ENCODE results near the gene SORL1.
"Not testable (repeated sequence)": the region's sequence is repeated elsewhere in the genome, so short reads cannot be mapped to it uniquely, and the experiment has no call there.

SORL1 gene

DNA sequence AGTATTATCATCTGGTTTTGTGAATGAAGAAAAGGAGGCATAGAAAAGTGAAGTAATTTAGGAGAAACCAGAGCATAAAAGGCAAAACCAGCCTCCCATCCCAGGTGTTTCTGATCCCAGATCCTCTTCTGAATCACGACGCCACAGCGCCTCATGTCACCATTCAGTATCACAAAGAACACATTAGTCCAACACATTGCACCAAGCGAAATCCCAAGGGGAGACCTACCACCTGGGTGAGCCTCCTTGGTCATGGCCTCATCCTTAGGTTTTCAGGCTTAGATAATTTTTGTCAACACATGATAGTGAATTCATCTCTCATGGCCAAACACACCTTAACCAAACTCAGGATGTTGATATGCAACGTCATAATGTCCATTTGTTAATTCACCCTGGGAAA lies 182.2 kb downstream of the SORL1 start:
- no peak for DNase-seq

DNA sequence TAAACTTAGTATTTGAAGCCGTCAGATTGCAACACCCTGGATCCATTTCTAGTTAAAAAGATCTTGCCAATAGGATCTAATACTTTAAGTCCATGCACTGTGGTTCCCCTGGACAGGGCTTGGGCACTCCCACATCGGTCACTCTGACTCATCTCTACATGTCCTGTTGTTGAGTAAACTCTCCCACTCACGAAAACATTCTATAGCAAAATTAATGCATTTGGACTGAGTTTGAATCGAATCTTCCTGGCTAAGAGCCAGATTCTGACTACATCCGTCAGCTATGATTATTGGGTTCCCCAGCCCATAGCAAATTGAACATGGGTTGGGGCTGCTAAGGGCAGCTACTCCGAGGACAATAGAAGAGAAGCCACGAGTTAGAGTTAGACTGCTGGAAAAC lies 182.8 kb downstream of the SORL1 start:
- peak; percentile 12 for DNase-seq

DNA sequence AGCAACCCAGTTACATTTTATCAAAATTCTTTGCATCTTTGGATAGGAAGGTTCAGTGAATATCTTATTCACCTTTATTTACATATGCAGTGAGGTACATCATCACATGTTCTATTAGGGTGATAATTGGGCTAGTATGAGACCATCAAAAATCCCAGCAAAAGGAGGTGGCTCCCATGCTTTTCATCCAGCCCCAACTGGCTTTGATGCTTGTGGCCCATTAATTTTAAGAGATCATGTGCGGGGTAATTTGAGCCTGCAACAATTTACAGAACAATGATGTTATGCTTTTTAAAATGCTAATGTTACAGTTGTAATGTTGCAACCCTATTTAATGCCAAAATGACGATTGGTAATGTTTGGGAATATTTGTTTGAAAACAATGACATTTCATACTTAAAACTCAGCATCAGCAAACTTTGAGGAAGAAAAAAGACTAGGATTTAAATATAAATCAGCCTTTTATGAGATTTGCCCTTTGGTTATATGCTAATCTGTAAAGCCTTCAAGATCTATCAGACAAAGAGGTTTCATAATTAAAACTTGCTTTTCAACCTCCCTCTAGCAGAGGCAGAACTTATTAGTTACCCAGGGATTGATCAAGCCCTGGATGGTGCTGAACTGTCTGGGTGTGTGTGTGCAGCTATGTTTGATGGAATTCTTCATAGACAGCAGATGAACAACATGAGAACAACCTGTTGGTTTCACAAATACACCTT lies 184.1 kb downstream of the SORL1 start:
- DNase-seq = no peak

DNA sequence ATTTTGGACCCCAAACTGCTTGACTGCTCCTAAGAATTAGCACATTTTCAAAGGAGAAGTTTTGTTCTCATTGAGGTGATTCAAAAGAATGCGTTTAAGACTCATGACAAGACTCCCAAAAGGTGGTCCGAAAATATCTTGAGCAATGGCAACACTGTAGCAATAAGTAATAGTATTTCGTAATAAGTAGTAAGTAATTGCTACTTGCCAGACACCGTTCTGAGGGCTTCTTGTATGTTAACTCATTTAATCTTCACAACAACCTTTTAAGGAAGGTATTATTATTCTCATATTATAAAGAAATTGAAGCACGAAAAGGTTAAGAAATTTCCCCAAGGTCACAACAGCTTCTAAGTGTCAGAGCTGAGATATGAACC lies 184.7 kb downstream of the SORL1 start:
- DNase-seq = peak; percentile 5

DNA sequence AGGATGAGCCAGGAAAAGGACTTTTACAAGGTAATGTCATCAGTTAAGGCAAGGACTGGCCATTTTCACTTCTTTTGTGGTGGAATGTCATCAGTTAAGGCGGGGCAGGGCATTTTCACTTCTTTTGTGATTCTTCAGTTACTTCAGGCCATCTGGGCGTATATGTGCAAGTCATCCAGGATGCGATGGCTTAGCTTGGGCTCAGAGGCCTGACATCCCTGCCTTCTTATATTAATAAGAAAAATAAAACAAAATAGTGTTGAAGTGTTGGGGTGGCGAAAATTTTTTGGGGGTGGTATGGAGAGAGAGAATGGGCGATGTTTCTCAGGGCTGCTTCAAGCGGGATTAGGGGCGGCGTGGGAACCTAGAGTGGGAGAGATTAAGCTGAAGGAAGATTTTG lies 185.5 kb downstream of the SORL1 start:
- not testable (repeated sequence) for DNase-seq

DNA sequence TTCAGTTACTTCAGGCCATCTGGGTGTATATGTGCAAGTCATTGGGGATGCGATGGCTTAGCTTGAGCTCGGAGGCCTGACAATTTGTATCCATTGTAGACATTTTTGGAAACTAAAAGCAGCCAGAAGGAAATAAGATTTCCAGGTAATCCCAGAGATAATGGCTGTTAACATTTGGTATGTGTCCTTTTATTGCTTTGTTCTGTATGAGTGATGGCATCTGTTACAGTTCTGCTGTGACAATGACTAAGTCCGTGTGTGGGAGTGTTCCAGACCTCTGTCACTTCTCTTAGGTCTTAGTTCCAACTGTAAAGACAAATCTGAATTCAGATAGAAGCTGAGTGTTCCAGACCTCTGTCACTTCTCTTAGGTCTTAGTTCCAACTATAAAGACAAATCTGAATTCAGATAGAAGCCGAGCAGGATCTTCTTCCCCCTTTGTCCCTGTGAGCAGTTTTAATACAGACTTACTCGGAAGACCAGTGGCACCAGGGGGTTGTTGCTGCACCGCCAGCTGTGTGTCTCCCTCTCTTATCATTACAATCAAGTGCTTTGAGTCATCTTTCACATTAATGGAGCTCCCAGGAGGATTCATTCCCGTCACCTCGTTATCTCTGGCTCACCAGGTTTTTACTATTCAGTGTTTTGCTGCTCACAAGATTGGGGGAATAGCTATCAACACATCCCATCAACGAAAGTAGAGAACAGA lies 191.5 kb downstream of the SORL1 start:
- DNase-seq = peak; percentile 10

DNA sequence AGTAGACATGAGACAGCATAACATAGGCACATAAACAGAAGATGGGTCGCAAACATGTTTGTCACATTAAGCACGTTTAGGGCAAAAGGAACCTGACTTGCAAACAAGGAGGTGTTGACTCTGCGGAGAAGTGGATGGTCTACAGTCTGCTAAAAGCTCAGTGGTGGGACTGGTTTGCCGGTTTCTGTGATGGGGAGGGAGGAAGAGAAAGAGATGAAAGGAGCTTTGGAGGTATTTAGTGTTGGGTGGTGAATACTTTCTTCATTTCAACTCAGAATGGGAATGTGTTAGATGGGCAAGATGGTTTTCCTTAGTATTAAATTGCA lies 192.0 kb downstream of the SORL1 start:
- no peak for DNase-seq

DNA sequence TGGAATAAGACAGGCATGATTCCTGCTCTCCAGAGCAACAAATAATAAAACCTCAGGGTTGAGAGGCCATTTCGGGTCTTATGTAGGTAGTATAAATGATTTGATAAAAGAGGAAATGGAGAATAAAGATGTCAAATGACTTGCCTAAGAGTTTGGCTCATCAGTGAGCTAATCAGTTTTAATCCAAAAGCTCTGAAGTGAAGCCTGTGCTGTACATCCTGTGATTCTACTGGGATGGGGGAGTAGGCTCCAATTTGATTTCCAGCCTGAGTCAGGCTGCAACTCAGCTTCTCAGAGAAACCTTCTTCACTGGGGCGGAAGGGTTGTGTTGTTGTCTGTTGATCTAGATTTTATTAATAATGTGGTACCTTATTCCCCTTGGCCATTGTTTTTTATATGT lies 192.9 kb downstream of the SORL1 start:
- DNase-seq = no peak

DNA sequence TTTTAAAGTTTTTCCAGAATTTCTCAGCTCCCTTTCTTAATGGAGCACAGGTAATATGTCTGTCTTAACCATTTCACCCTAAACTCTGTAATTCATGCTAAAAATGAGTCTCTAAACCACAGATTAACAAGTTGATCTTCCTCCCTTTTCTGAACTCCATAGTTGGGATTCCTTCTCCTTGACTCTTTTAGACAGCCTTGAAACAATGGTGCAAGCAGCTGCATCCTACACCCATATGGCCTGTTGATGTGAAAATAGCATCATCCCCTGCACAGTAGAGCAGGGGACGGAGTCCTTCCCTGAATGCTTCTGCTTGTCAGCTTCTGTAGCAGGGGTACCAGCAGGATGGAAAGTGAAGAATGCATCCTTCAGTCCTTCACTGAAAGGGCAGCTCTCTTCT lies 193.5 kb downstream of the SORL1 start:
- no peak for DNase-seq

DNA sequence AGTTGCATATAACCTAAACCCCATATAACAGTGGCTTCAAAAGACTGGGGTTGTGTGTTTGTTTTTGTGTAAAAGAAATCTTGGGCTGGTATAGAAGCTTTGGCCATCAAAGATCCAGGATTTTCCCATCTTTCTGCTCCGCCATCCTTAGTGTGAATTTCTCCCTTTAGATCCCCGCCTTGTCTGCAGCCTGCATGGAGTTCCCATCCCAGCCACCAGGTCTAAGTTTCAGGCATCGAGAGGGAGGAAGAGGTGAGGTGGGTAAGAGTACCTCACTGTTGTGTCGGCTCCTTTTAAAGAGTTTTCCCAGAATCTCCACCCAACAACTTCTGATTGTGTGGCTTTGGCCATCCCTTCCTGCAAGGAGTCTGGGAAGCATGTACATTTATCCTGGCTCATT lies 196.2 kb downstream of the SORL1 start:
- no peak for DNase-seq

DNA sequence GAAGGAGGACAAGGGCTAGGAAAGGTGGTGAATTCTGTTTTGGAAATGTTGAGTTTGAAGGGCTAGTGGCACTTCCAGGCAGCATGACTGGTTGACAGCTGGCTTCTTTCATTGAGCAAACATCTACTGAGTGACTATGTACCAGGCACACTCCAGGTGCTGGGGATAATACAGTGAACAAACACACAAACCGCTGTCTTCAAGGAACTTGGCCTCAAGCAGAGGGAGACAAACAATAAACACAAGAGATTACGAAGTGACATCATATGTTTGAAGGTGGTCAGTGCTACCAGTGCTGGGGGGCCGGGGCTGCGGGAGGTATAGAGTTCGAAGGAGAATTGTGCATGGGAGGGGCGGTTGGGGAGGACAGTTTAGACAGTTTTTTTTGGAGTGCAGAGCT lies 197.7 kb downstream of the SORL1 start:
- no peak for DNase-seq

DNA sequence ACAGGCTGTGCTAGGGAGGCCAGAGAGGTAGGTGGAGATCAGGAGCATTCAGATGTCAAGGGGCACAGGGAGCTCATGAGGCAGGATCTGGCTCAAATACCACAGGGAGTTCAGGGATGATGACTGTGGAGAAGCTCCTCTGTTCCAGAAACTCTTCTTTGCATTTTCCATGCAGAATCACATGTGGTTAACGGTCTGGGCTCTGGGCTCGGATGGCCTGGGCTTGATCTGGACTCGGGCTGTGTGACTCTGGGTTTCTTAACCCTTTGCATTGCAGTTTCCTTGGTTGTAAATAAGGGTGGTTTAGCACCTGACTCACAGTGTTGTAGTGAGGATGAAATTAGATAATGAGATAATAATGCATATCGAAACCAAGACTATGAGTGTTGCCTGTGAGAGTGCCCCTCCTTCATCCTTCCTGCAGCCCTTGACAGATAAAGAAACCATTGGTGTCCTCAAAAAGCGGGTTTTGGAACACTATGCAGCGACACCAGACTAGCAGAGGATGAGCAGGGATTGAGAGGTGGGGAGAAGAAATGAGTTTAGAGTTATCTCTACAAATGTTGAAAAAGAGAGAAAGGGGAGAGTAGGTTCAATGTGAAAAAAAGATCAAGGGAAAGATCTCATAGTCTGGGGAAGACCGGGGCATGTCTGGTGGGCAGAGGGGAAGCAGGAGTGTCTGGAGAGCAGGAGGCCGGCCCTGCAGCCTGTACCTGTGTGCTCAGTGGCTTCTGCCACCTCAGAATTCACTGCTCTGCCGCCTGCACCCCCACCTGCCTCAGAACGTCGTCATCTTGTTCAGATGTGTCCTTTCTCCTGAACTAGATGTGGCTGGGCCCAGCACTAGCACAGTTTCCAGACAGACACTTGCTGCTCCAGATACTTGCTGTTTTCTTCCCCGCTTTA lies 198.5 kb downstream of the SORL1 start:
- DNase-seq = no peak

DNA sequence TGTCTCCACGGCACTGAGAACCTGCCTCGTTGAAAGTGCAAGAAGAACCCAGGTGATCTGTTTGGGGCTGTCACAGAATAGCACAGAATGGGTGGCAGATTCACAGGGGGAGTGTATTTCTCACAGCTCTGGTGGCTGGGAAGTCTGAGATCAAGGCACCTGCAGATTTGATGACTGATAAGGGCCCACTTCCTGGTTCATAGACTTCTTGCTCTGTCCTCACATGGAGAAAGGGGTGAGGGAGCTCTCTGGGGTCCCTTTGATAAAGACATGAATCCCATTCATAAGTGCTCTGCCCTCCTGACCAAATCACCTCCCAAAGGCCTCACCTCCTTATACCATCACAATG lies 199.1 kb downstream of the SORL1 start:
- no peak for DNase-seq

DNA sequence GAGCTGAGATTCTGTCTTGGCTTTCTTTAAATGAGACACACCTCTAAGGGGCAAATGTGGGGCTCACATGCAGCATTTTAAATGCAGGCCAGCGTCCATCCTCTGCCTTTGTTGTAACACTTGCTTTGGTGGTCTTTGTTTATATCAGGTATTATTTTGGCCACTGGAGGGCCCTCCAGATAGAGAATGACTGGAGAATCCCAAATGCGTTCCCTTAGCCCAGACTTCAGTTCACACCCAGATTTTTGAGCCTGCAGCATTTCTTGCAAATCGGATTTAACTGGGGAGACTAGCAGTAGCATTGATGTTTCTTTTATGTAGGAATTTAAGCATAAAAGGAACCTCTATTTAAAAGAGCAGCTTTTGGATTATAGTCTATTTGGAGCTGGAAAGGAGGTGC lies 200.9 kb downstream of the SORL1 start:
- no peak for DNase-seq

DNA sequence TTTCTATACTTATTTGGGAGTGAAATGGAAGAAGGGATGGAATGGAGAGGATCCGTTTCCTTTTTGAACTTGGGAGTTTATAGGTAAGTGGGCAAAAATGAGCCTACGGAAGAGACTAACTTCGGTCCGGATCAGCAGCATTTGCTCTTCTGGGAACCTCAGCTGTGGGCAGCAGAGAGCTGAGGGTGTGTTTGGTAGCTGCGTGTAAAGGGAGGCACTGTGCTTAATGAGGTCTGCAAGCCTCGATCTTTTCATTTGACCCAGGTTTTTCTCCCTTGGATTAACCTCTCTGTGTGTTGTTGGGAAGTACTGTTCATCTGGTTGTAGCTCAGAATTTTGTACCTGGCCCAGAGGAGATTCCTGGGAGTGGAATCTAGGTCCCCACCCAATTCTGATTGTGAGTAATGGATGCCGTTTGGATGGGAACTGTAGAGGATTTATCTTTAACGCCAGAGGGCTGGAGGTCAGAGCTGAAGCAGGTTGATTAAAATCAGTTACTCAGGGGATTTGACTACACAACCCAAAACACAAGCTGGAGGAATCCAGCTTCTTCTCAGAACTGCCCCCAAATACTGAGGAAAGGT lies 202.2 kb downstream of the SORL1 start:
- DNase-seq = no peak

DNA sequence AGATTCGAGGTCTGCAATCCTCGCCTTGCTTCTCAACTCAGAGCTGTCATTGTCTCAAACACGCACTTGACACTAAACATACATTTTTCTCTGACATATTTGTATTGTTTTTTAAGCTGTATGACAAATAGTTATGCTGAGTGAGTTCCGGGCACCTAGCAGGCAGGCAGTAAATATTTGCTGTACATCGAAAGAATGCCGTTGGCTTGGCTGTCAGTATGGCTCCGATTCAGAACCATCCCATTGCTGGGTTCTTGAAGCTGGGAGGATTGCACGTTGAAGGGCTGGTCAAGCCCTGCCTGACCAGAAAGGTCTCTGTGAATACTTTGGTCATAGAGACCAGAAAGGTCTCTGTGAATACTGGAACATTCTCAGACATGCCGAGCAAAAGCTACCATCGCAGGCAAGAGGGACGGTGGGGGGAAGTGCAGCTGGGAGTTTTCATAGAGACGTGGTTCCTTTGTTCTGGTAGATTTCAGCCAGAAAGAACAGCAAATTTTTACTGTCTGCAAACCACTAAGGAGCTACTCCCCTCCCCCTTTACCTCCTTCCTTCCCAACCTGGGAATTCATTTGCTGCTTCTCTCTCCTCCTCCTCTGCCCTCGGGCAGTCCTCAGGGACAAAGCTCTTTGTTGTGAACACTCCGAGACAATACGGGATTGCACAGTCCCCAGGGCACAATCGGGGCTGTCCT lies 202.9 kb downstream of the SORL1 start:
- no peak for DNase-seq

DNA sequence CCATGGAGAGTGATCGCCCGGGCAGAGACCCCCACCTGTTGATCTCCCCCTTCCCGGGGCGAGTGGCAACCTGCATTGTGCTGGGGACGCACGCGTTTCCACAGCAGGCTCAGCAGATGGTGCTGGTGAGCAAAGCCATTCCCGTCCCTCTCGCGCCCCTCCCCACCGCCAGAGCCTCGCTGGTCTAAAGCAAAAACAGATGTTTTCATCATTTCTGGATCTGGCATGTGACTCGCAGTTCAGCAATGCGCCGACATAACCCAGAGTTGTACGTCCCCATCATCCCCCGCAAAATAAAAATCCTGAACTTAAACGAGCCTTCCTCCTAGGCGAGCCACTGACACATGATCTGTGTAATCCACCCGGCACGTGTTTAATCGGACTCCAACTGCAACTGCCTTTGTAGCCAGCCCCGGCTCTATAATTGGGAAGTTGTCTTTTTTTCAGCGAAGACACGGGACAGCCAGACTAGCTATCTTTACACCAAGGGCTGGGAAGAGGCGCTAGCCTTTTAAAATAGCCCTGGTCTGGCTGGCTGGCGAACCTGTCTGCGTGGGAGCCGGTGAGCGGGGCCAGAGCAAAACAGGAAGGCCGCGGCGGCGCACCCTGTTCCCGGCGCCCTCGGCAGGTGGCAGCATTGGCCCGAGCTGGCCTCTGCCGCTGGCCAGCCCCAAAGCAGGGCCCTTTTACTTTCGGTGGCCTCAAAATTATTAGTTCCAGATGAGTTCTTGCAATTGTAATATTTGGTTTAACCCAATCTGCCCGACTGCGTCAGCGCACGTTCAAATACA lies 203.6 kb downstream of the SORL1 start:
- DNase-seq = peak; percentile 50

DNA sequence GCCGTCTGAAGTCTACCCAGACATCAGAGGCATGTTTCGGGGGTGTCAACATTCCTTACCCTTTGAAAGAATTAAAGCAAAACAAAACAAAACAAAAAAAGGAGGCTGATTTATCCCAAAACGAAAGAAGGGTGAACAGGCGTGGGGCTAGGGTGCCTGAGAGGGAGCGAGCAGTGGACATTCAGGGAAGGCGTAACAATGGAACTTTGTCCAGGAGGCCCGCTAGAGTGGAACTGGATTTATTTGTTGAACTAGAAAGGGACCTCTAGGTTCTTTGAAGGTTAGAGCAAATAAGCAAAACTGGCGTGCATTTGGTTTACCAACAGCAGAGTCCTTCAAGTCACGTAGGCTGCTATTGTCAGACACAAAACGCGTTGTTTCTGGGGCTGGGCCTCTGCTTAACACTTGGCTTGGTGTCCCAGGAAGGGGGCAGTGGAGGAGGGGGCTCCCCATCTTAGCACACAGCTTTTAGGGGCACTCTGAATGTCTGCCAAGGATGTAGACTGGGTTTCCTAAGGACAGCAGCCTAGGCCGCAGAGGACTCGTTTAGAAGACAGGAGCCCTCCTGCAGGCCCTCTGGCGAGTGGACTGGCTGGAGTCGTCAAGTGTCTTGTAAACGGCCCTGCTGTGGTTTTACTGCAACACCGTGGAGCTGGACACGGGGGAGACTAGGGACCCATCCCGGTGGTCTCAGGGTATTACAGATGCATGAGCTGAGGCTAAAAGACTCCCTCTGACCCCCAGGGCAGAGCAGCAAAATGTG lies 204.4 kb downstream of the SORL1 start:
- no peak for DNase-seq

DNA sequence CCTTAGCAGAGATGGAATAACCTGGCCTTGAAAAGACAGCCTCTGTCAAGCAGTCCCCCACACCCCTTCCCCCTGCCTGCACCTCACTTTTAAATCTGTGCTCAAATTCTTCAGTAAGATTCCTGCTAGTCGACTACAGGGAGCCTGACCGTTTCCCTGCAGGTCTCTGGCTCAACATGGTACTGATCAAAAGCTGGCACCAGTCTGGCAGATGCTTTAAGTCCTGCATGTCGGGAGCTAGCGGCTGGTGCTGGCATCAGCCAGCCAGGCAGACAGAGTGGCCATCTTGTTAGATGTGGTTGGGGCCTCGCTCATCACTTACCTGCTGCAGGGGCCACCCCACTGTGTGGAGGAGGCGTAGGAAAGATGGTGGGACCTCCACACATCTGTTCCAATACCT lies 205.0 kb downstream of the SORL1 start:
- DNase-seq = no peak

DNA sequence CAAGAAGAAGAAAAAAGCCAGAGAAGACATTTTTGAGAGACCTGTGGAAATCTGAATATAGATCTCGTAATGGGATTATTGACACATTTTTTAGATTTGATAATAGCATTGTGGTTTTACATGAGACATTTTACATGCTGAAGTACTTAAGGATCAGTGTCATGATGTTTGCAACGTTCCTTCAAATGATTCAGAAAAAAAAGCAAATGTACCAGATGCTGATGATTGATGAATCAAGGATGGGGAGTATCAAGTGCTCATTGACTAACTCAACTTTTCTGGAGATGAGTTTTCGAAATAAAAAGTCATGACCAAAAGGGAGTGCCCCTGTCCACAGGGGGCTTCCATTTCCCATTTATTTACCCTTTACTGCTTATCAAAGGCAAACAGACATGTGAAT lies 207.7 kb downstream of the SORL1 start:
- no peak for DNase-seq

DNA sequence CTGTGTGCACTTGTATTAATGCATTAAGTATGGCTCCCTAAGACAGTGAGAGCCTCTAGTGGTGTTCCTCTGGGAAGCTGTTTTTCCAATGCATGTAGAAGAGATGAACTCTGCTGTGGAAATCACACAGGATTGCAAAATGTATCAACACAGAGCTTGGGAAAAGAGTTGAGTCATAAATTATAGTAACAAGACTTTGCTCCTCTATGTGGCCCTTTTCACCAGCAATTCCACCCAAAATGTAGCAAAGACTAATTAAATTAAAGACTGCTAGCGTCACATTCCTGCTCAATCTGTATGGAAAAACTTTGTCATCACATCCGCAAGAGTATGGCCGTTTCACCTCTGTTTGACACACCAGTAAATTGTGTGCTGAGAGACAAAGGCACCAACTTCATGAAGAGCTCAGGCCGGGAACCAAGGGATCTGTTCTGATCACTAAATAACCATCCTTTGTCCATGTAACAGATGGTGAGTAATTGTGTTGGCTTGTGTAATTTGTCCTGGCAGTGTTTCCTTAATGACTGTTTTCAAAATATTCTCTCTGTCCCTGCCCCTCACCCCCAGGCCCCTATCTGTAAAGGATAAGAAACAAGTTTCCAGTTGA lies 209.9 kb downstream of the SORL1 start:
- no peak for DNase-seq

All from MV-4-11 (cell line).